Choroid plexus epithelial cell (primary cell): ENCODE measurements around the gene FAM3A.

Experiments
- DNase-seq: peaks from one replicate; pipeline ENCODE4 v3.0.0-alpha.2; 2010; ENCODE audit warnings: low read depth
- H3K4me3 ChIP-seq: 2 replicates; pipeline ENCODE4 v1.5.1; 2011; ENCODE audit warnings: low read depth, mild to moderate bottlenecking, control low read depth, low read length, moderate library complexity
- CTCF ChIP-seq: conservative IDR thresholded peaks from 2 replicates; pipeline ENCODE4 v1.5.1; 2011; ENCODE audit warnings: low read depth, mild to moderate bottlenecking, control low read depth, inconsistent platforms, low read length, moderate library complexity

Gene FAM3A

GRCh38 chrX:154486052-154486395 lies 30.0 kb downstream of the FAM3A start:
- peak overlapping the region; percentile 61 for H3K4me3 ChIP-seq
- no peak for TF ChIP-seq CTCF
- DNase-seq: no peak

GRCh38 chrX:154485150-154486051 lies 30.6 kb downstream of the FAM3A start:
- no peak for DNase-seq
- no peak for TF ChIP-seq CTCF
- peak overlapping the region; percentile 61 for H3K4me3 ChIP-seq

GRCh38 chrX:154484255-154485149 lies 31.5 kb downstream of the FAM3A start:
- TF ChIP-seq CTCF: no peak
- DNase-seq: no peak
- H3K4me3 ChIP-seq: no peak overlapping the region

GRCh38 chrX:154483325-154483724 lies 32.7 kb downstream of the FAM3A start:
- no peak overlapping the region for H3K4me3 ChIP-seq
- no peak for TF ChIP-seq CTCF
- no peak for DNase-seq

- TF ChIP-seq CTCF: no peak
- H3K4me3 ChIP-seq: no peak overlapping the region
- DNase-seq: no peak
Measured at GRCh38 chrX:154482786-154483185, 33.2 kb downstream of the FAM3A start.

GRCh38 chrX:154481911-154482601 lies 34.0 kb downstream of the FAM3A start:
- no peak overlapping the region for H3K4me3 ChIP-seq
- DNase-seq: no peak
- no peak for TF ChIP-seq CTCF
